Measurements from ENCODE around the gene SHROOM3.

Gene SHROOM3

GRCh38 chr4:76539979-76540378 lies 105.0 kb downstream of the SHROOM3 start:
- DNase-seq (ENCODE audit: low spot score): peak; percentile 52
- FAIRE-seq: no peak

- FAIRE-seq: no peak
Measured at GRCh38 chr4:76540486-76540885, 105.5 kb downstream of the SHROOM3 start.

GRCh38 chr4:76543378-76543777 lies 108.3 kb downstream of the SHROOM3 start:
- FAIRE-seq: no peak
- DNase-seq (ENCODE audit: low spot score): no peak

More at GRCh38 chr4:76540486-76540885, 105.5 kb downstream of the SHROOM3 start:
- no peak for DNase-seq (ENCODE audit: low spot score)

- DNase-seq (ENCODE audit: low spot score) (no peak), FAIRE-seq (no peak)
Measured at GRCh38 chr4:76544725-76545124, 109.7 kb downstream of the SHROOM3 start.

GRCh38 chr4:76545226-76545884 lies 110.3 kb downstream of the SHROOM3 start:
- FAIRE-seq: peak; percentile 76
- DNase-seq (ENCODE audit: low spot score): peak; percentile 64

- FAIRE-seq (no peak), DNase-seq (ENCODE audit: low spot score) (no peak)
Measured at GRCh38 chr4:76546327-76546726, 111.3 kb downstream of the SHROOM3 start.

GRCh38 chr4:76546759-76547742 lies 112.0 kb downstream of the SHROOM3 start:
- FAIRE-seq: peak; percentile 84
- peak; percentile 72 for DNase-seq (ENCODE audit: low spot score)

GRCh38 chr4:76548704-76549103 lies 113.7 kb downstream of the SHROOM3 start:
- no peak for FAIRE-seq
- no peak for DNase-seq (ENCODE audit: low spot score)

GRCh38 chr4:76549765-76550164 lies 114.7 kb downstream of the SHROOM3 start:
- no peak for DNase-seq (ENCODE audit: low spot score)

GRCh38 chr4:76550966-76551780 lies 116.1 kb downstream of the SHROOM3 start:
- no peak for FAIRE-seq
- peak; percentile 53 for DNase-seq (ENCODE audit: low spot score)

More at GRCh38 chr4:76549765-76550164, 114.7 kb downstream of the SHROOM3 start:
- FAIRE-seq: no peak

GRCh38 chr4:76554630-76555029 lies 119.6 kb downstream of the SHROOM3 start:
- FAIRE-seq (no peak), DNase-seq (ENCODE audit: low spot score) (no peak)

GRCh38 chr4:76556452-76556851 lies 121.4 kb downstream of the SHROOM3 start:
- FAIRE-seq: no peak

GRCh38 chr4:76558396-76559235 lies 123.6 kb downstream of the SHROOM3 start:
- no peak for FAIRE-seq
- no peak for DNase-seq (ENCODE audit: low spot score)

More at GRCh38 chr4:76556452-76556851, 121.4 kb downstream of the SHROOM3 start:
- no peak for DNase-seq (ENCODE audit: low spot score)

GRCh38 chr4:76559236-76560071 lies 124.4 kb downstream of the SHROOM3 start:
- DNase-seq (ENCODE audit: low spot score) (no peak), FAIRE-seq (no peak)

- FAIRE-seq (peak; percentile 87), DNase-seq (ENCODE audit: low spot score) (peak; percentile 81)
Measured at GRCh38 chr4:76562161-76562560, 127.1 kb downstream of the SHROOM3 start.

- FAIRE-seq: peak; percentile 47
- DNase-seq (ENCODE audit: low spot score): peak; percentile 27
Measured at GRCh38 chr4:76562836-76563453, 127.9 kb downstream of the SHROOM3 start.

GRCh38 chr4:76563454-76564122 lies 128.6 kb downstream of the SHROOM3 start:
- FAIRE-seq: no peak
- DNase-seq (ENCODE audit: low spot score): no peak

GRCh38 chr4:76564123-76564915 lies 129.3 kb downstream of the SHROOM3 start:
- no peak for DNase-seq (ENCODE audit: low spot score)
- FAIRE-seq: no peak
